ENCODE measurements around the gene RPA3.

The RPA3 gene

GRCh38 chr7:7653593-7654187, 64.7 kb downstream of the RPA3 start:
- DNase-seq (ENCODE audit: low spot score) = no peak

DNA sequence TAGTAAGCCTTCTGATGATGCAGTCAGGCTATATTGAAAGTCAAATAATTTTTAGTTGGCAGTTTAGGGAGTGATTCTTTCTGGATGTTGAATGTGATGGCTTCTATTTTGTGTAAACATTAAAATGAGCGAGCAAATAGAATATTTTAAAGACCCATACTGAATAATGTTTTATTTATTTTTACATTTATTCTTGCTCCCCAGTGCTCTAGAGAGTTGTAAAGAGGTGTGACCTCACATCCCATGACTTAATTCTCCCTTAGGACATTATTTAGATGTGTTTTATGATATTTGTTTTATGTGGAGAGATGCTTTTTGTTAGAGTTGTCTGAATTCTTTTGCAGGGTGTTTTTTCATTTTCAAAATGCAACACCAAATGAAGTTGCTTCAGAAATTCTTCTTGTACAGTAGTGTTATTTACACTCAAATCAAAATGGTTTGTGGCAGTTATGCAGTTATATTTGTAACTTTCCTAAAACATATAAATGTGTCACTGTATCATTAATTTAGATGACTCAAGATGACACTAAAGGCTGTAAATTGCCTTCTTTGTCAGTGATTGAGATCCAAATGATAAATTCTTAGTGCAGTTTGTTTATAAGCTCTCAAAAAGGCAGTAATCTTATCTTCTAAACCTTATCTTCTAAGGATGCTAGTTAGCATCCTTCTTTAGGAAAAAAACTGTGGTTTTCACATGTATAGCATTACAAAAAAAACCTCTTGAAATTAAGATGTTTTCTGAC, 65.4 kb downstream of the RPA3 start:
- no peak for DNase-seq (ENCODE audit: low spot score)

DNA sequence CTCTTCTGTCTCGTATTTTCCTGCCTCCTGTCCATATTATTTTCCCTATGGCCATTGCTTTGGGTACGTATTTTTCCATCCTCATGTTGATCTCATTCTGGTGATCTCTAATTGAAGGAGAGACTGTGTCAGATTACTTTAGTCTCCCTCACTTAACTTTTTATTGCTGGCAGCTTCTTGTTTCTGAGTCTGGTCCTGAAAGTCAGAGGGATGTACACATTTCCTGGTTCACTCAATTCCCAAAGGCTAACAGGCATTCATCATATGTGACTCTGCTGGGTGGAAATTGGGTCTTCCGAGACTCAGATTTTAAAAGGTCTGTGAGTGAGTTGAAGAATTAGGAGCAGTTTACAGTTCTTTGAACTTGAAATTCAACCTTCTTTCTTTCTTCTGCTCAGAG, 66.9 kb downstream of the RPA3 start:
- no peak for DNase-seq (ENCODE audit: low spot score)

GRCh38 chr7:7650682-7651206, 67.7 kb downstream of the RPA3 start:
- DNase-seq (ENCODE audit: low spot score) = no peak

DNA sequence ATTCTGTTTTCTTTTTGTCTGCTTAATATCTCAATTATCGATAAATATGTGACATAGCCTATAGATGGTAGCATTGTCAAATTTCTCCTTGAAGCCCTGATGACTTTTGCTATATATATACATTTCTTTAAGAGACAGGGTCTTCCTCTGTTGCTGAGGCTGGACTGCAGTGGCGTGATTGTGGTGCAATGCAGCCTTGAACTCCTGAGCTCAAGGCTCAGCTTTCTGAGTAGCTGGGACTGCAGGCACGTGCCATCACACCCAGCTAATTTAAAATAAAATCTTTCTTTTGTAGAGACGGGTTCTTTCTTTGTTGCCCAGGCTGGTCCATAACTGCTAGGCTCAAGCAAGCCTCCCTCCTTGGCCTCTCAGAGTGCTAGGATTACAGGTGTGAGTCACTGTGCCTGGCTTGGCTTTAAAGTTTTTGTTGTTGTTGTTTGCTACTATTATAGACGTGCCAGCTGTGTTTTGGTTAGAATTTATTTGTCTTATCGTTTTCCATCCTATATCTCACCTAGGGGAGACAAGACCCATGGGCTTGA, 70.8 kb downstream of the RPA3 start:
- DNase-seq (ENCODE audit: low spot score) = no peak

DNA sequence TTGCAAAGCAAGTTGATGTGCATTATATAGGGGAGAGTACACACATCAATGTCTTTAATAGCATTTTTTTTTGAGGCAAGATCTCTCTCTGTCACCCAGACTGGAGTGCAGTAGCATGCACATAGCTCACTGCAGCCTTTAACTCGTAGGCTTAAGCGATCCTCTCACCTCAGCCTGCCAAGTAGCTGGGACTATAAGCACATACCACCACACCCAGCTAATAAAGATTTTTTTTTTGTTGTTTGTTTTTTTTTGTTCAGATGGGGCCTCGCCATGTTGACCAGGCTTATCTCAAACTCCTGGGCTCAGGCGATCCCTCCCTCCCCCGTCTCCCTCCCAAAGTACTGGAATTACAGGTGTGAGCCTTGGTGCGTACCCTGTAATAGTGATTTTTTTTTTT, 76.3 kb downstream of the RPA3 start:
- DNase-seq (ENCODE audit: low spot score) = no peak

- peak; percentile 15 for DNase-seq (ENCODE audit: low spot score)
Observed at GRCh38 chr7:7641129-7641663, 77.2 kb downstream of the RPA3 start.

GRCh38 chr7:7640221-7641128, 77.9 kb downstream of the RPA3 start, which contains the start of gene UMAD1:
Gene UMAD1, plus strand, starts transcription at chr7:7640752. Its CDS starts 32,620 bp downstream, at chr7:7673372.
- DNase-seq (ENCODE audit: low spot score) = peak; percentile 97

DNA sequence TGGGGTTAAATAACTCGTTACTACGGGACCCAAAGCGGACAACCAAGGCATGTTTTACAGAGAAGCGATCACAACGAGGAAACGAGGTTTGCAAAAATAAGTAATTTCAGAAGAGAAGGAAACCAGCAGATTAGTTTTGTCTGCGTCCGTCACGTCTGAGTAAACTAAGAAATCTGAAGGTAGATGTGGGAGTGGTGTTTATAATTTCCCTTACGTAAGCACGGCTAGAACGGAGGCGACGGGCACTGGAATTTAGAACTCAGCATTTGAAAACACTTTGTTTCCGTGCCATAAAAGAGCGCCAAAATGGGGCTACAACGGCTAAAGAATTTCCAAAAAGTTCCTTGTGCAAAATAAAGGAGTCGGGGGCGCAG, 78.6 kb downstream of the RPA3 start:
- DNase-seq (ENCODE audit: low spot score) = peak; percentile 6

- DNase-seq (ENCODE audit: low spot score) = no peak
Observed at GRCh38 chr7:7639421-7639820, 79.0 kb downstream of the RPA3 start.

DNA sequence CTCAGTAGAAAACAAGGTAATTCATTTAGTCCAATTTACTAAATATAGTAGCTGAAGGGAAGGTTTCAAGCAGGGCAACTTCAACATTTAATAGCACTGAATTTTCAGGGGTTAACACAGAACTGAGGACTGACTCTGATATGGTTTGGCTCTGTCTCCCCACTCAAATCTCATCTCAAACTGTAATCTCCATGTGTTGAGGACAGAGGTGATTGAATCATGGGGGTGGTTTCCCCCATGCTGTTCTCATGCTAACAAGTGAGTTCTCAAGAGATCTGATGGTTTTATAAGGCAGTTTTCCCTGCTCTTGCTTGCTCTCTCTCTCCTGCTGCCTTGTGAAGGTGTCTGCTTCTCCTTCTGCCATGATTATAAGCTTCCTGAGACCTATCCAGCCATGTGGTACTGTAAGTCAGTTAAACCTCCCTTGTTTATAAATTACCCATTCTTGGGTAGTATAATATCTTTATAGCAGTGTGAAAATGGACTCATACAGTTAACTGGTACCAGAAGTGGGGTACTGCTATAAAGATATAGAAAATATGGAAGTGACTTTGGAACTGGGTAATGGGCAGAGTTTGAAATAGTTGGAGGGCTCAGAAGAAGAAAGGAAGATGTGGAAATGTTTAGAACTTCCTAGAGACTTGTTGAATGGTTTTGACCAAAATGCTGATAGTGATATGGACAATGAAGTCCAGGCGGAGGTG, 87.6 kb downstream of the RPA3 start:
- no peak for DNase-seq (ENCODE audit: low spot score)

DNA sequence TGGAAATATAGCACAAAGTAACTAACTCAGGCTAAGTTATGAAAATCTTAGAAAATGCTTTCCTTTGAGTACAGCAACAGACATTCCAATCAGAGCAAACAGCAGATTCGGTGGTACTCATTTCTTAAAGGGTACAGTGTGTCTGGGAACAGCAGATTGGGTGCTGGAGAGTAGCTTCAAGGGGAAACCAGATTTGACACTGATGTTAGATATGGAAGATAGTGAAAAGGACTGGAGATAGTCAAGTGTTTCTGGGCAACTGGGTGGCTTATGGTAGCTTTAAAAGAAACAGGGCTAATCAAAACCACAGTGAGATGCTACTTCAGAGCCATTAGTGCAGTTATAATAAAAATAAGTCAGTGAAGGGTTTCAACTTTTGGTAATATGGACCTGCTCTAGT, 89.9 kb downstream of the RPA3 start:
- DNase-seq (ENCODE audit: low spot score) = no peak

GRCh38 chr7:7620644-7621210, 97.7 kb downstream of the RPA3 start:
- no peak for DNase-seq (ENCODE audit: low spot score)

- no peak for DNase-seq (ENCODE audit: low spot score)
Observed at GRCh38 chr7:7620236-7620635, 98.2 kb downstream of the RPA3 start.

GRCh38 chr7:7618410-7618809, 100.0 kb downstream of the RPA3 start:
- DNase-seq (ENCODE audit: low spot score) = no peak

DNA sequence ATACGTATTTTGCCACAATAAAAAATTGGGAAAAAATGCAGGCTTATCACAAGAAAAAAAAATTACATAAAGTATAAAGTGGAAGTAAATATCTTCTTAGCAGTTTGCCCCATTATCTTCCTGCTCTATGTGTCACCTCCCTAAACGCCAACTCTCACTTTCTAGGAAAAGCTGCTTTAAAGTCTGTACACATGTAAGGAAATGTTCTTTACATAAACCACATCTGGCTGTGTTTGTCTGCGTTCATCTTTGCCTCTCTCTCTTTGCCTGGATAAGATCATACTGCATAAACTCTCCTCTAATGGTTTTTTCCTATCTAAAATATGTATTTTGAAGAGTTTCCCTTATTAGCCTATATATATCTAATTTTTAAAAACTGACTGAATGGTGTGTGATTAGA, 100.9 kb downstream of the RPA3 start:
- DNase-seq (ENCODE audit: low spot score) = no peak

DNA sequence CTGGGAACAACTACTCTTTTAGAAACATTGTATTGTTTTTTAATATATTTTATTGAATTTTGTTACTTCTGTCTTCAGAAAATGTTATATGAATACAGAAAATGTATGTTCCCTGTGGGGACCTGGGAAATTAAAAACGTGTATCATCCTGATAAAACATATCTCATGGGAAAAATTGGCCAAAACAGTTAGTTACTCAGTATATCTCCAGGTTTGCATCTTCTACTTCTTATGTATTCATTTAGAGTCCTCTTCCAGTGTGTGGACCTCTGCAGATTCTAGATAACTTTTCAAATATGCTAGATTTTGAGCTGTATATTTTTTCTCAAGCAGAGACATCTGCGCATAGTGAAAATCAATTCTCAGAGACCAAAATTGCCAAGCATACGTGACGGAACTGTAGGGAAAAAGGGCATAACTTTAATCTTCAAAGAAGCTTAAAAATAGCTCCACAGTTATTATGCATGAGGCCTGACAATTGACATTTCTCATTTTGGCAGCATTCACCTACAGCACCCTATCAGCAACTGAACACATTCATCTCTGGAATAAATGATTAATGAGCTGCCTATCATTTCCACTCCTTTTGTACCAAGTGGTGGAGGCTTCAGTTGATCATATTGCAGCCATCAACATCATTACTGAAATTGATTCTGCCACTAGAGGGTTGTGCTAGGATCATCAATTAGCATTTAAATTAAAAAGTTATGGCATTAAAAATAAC, 104.2 kb downstream of the RPA3 start:
- no peak for DNase-seq (ENCODE audit: low spot score)

DNA sequence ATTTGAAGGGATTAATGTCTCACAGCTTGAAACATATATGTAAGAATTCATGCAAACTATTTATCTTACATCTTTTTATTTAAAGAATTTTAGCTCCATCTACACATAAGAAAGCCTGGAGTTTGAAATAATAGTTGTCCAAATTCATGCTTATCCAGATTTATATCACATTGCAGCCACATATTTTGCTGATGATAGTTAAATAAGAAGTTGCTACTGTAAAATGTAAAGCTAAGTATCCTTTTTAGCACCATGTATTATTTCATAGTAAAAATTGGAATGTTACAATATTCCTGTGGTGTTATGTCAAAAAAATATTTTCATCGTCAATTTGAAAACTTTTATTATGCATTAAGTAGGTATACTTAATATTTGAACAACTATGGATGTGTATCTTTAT, 105.2 kb downstream of the RPA3 start:
- DNase-seq (ENCODE audit: low spot score) = no peak

DNA sequence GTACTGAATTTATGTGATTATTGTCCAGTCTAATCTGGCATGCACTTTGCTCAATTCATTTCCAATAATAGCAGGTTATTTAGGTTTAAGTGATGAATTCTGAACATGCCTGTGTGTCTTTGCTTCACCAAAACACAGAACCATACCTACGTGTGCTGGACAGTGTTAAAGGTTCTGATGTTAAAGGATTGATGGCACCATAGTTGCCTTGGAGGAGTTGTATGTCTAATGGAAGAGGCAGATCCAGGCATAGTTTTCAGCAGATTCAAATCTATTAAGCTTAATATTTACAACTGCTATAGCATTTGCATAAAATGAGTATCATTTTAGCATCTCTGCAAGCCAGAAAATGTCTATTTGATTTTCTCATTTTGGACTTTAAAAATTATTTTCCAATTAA, 105.9 kb downstream of the RPA3 start:
- no peak for DNase-seq (ENCODE audit: low spot score)

GRCh38 chr7:7609330-7609729, 109.1 kb downstream of the RPA3 start:
- DNase-seq (ENCODE audit: low spot score) = no peak

Measured in AG08395 (cell line).